Caco-2 (cell line): ENCODE data around the gene PPP1R9B. TPM values are rescaled to one million over a fixed set of nuclear protein-coding genes. Genes with fewer than 3 reads are reported as not detected.

Source experiments
- BruUV-seq: library from RNA; stranded (reverse); fragments of 400-500 nt; replicated peaks from 2 replicates; lab custom pipeline; 2021; lab: Mats Ljungman, UMichigan
- CTCF ChIA-PET: fragments of 300-600 bp; sonication (Branson Sonifier 250); formaldehyde crosslinking; loops from one replicate; lab custom pipeline; 2022; ENCODE audit warnings: antibody characterized with exemption; lab: Charles Lee
- POLR2A ChIA-PET: fragments of 300-600 bp; sonication (Branson Sonifier 250); formaldehyde crosslinking; loops from one replicate; lab custom pipeline; 2022; ENCODE audit warnings: antibody characterized with exemption; lab: Charles Lee
- DNase-seq, 2 experiments: peaks; one replicate each; pipeline versions ENCODE4 v3.0.0 to v3.0.0-alpha.2; 2020 to 2022
- H3K27me3 ChIP-seq: replicated peaks from 2 replicates; pipeline ENCODE4 v1.6.0; 2011; ENCODE audit warnings: low read length; ENCODE audit not compliant: control insufficient read depth, insufficient read depth
- H3K36me3 ChIP-seq: 2 replicates; pipeline ENCODE4 v1.5.1; 2011; ENCODE audit warnings: low read length; ENCODE audit not compliant: control insufficient read depth, insufficient read depth
- H3K4me1 ChIP-seq: fragments of 250-450 bp; sonication (Bioruptor Pico); 2 replicates; pipeline ENCODE4 v1.5.1; 2020; ENCODE audit warnings: mild to moderate bottlenecking
- H3K4me3 ChIP-seq: 2 replicates; pipeline ENCODE4 v1.5.1; 2011; ENCODE audit warnings: low read depth, mild to moderate bottlenecking, control low read depth, low read length
- H3K9me3 ChIP-seq: fragments of 250-450 bp; sonication (Bioruptor Pico); 2 replicates; pipeline ENCODE4 v1.5.1; 2020; ENCODE audit warnings: mild to moderate bottlenecking, moderate library complexity
- H3K27ac Mint-ChIP-seq: one replicate; pipeline ENCODE4 v1.8.0; 2022; ENCODE audit warnings: mixed read lengths; ENCODE audit not compliant: unreplicated experiment
- H3K27me3 Mint-ChIP-seq: one replicate; pipeline ENCODE4 v1.8.0; 2022; ENCODE audit warnings: mixed read lengths; ENCODE audit not compliant: insufficient read depth, unreplicated experiment
- H3K36me3 Mint-ChIP-seq: one replicate; pipeline ENCODE4 v1.8.0; 2022; ENCODE audit warnings: mild to moderate bottlenecking, mixed read lengths; ENCODE audit not compliant: insufficient read depth, unreplicated experiment
- H3K4me1 Mint-ChIP-seq: one replicate; pipeline ENCODE4 v1.8.0; 2022; ENCODE audit warnings: low read depth, mixed read lengths; ENCODE audit not compliant: unreplicated experiment
- H3K4me3 Mint-ChIP-seq: one replicate; pipeline ENCODE4 v1.8.0; 2022; ENCODE audit warnings: mild to moderate bottlenecking, moderate library complexity, mixed read lengths; ENCODE audit not compliant: unreplicated experiment
- H3K9me3 Mint-ChIP-seq: one replicate; pipeline ENCODE4 v1.8.0; 2022; ENCODE audit warnings: mixed read lengths; ENCODE audit not compliant: unreplicated experiment
- intact Hi-C: fragments of 100-400 bp; cut with micrococcal nuclease; formaldehyde crosslinking; loops from one replicate; pipeline ENCODE4 v1.10.0; 2022; ENCODE audit not compliant: unreplicated experiment
- total RNA-seq: library from RNA; stranded (reverse); gene quantifications from 2 replicates; pipeline ENCODE4 v1.2.3, GENCODE V29; 2022
- TF ChIP-seq, protein P1 (sequence below), 2 experiments: fragments of 200-600 bp in 1 of 2; IDR thresholded peaks; 1 replicate in 1 of 2; 2 replicates in 1 of 2; pipeline versions ENCODE4 v1.5.1 to v1.8.0; 2011 to 2022; ENCODE audit warnings: antibody characterized with exemption in 1 of 2, control low read depth in 1 of 2, inconsistent platforms in 1 of 2, low read depth in 1 of 2, low read length in 1 of 2, mild to moderate bottlenecking in 1 of 2, moderate library complexity in 1 of 2; ENCODE audit not compliant: insufficient read depth in 1 of 2, severe bottlenecking in 1 of 2, unreplicated experiment in 1 of 2

Gene PPP1R9B
- total RNA-seq, 1 experiment from 2014 or later, result 74.8 TPM

DNA sequence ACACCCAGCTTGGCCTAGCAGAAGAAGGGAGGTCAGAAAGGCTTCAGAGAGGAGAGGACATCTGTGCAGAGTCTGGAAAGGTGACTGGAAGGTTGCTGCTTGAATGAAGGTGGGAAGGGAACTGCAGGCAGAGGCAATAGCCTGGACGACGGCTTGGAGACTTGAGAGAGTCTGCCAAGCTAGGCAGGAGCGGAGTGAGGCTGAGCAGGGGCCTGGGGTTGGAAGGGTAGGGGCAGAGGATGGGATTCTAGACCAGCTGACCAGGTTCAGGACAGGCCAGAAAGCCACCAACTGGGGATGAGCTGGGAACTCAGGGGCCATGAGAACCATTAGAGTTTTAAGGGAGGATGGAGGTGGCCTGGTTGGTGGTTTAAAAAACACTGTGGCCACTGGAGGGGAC, 15.0 kb upstream of the PPP1R9B start:
- intact Hi-C loops, result no loop called here
- Mint-ChIP-seq H3K27me3 (peaks cover 6% of the 10 kb centered on the region), H3K27ac (no peak overlapping the region), H3K9me3 (no peaks in the 10 kb centered on the region), H3K4me3 (no peak overlapping the region), H3K36me3 (no peaks in the 10 kb centered on the region), H3K4me1 (peaks cover 20% of the 10 kb centered on the region)
- TF ChIP-seq, protein P1, sequence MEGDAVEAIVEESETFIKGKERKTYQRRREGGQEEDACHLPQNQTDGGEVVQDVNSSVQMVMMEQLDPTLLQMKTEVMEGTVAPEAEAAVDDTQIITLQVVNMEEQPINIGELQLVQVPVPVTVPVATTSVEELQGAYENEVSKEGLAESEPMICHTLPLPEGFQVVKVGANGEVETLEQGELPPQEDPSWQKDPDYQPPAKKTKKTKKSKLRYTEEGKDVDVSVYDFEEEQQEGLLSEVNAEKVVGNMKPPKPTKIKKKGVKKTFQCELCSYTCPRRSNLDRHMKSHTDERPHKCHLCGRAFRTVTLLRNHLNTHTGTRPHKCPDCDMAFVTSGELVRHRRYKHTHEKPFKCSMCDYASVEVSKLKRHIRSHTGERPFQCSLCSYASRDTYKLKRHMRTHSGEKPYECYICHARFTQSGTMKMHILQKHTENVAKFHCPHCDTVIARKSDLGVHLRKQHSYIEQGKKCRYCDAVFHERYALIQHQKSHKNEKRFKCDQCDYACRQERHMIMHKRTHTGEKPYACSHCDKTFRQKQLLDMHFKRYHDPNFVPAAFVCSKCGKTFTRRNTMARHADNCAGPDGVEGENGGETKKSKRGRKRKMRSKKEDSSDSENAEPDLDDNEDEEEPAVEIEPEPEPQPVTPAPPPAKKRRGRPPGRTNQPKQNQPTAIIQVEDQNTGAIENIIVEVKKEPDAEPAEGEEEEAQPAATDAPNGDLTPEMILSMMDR (IDR thresholded peaks at IDR 0.05; ENCODE audit: insufficient read depth in 1 of 2, low read depth in 1 of 2, low read length in 1 of 2, severe bottlenecking in 1 of 2, unreplicated experiment in 1 of 2), result no peak
- no peaks in the 10 kb centered on the region for H3K9me3 ChIP-seq
- ChIA-PET POLR2A (no interaction called here), CTCF (interaction anchor here (0.7 to 2.1 kb wide), 11 partner anchors 11 to 300 kb away, joined by 3 to 6 read pairs (median 4); no protein-coding TSS in a partner anchor)
- no peaks in the 10 kb centered on the region for H3K27me3 ChIP-seq
- no peak overlapping the region for H3K4me3 ChIP-seq
- H3K36me3 ChIP-seq, result no peaks in the 10 kb centered on the region
- DNase-seq, result no peak
- BruUV-seq, result no TSS peak
- peaks cover 16% of the 10 kb centered on the region for H3K4me1 ChIP-seq

DNA sequence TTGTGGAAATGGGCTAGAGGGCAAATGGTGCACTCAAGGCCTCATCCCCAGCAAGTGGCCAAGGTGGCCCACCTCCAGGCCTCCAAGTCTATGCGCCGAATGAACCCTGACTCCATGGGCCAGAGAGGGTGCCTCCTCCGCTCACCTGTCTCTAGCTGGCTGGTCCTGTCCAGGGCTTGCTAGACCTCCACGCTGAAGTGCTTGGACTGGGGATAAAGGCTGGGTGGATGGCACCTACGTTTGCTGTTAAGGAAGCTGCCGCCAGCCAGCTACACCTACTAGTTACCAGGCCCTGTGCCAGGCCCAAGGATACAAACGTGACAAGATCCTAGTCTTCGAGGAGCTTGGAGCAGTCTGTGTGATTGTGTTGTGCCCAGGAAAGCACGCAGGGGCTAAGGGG, 14.6 kb upstream of the PPP1R9B start:
- no peak overlapping the region for H3K27ac Mint-ChIP-seq
- intact Hi-C loops, result no loop called here
- H3K4me1 Mint-ChIP-seq, result peaks cover 20% of the 10 kb centered on the region
- no TSS peak for BruUV-seq
- H3K36me3 ChIP-seq, result no peaks in the 10 kb centered on the region
- H3K9me3 Mint-ChIP-seq, result no peaks in the 10 kb centered on the region
- no peaks in the 10 kb centered on the region for H3K27me3 ChIP-seq
- TF ChIP-seq, protein P1 (IDR thresholded peaks at IDR 0.05; ENCODE audit: insufficient read depth in 1 of 2, low read depth in 1 of 2, low read length in 1 of 2, severe bottlenecking in 1 of 2, unreplicated experiment in 1 of 2), result no peak
- ChIA-PET CTCF (interaction anchor here (0.7 to 2.1 kb wide), 9 partner anchors 11 to 299 kb away, joined by 3 to 6 read pairs (median 4); no protein-coding TSS in a partner anchor), POLR2A (no interaction called here)
- no peak overlapping the region for H3K4me3 ChIP-seq
- DNase-seq, result no peak
- no peak overlapping the region for H3K4me3 Mint-ChIP-seq
- H3K9me3 ChIP-seq, result no peaks in the 10 kb centered on the region
- peaks cover 8% of the 10 kb centered on the region for H3K27me3 Mint-ChIP-seq
- H3K36me3 Mint-ChIP-seq, result no peaks in the 10 kb centered on the region
- H3K4me1 ChIP-seq, result peaks cover 17% of the 10 kb centered on the region

DNA sequence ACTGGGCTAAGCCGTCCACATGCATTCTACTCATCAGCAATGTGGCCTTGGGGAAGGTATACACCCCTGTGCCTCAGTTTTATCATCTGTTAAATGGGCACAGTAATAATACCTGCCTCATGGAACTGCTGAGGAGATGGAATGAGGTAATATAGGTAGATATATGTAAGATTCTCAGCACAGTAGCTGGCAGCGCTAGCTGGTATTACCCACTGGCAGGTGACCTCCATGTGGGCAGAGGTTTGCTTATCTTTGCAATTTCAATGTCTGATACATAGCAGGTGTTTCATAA, 14.2 kb upstream of the PPP1R9B start:
- CTCF ChIA-PET, result interaction anchor here (0.8 to 2.1 kb wide), 3 partner anchors 23 to 212 kb away, joined by 3 to 6 read pairs (median 4); no protein-coding TSS in a partner anchor
- Mint-ChIP-seq H3K4me3 (no peak overlapping the region), H3K9me3 (no peaks in the 10 kb centered on the region), H3K27me3 (peaks cover 9% of the 10 kb centered on the region), H3K36me3 (no peaks in the 10 kb centered on the region), H3K4me1 (peaks cover 20% of the 10 kb centered on the region), H3K27ac (no peak overlapping the region)
- Histone ChIP-seq H3K36me3 (no peaks in the 10 kb centered on the region), H3K4me3 (no peak overlapping the region), H3K27me3 (no peaks in the 10 kb centered on the region), H3K4me1 (peaks cover 17% of the 10 kb centered on the region), H3K9me3 (no peaks in the 10 kb centered on the region)
- BruUV-seq, result no TSS peak
- intact Hi-C loops, result no loop called here
- TF ChIP-seq, protein P1 (IDR thresholded peaks at IDR 0.05; ENCODE audit: insufficient read depth in 1 of 2, low read depth in 1 of 2, low read length in 1 of 2, severe bottlenecking in 1 of 2, unreplicated experiment in 1 of 2), result no peak
- no peak for DNase-seq
- POLR2A ChIA-PET, result no interaction called here
